ENCODE results near the gene ZNF215. TPM values are rescaled to one million over a fixed set of nuclear protein-coding genes. Genes with fewer than 3 reads are reported as not detected.

The ZNF215 gene
- total and polyA plus RNA-seq, 9 donors: 0.42 to 1.9 (median 1.1) TPM

DNA sequence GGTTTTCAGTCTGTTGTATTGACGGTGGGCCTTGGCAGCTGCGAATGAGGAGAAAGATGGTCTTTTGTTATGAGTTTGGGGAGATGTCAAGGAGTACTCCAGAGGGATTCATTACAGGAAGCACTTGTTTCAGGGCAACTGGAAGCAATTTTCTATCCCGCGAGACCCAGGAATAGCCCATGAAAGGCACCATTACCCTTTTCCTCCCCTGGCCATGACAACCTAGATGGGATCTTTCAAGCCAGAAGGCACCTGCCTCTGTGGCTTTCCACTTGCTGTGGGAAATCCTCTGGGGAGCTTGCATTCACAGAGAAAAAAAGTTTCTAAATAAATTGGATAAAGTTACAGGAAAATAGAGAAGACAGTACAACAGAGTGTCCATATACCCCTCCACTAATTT lies 2.7 kb downstream of the ZNF215 start:
- DNase-seq: no peak
- Histone ChIP-seq H3K4me3 (no peak overlapping the region), H3K9me3 (no peaks in the 10 kb centered on the region), H3K27ac (no peak overlapping the region), H3K36me3 (no peaks in the 10 kb centered on the region), H3K27me3 (no peaks in the 10 kb centered on the region), H3K4me1 (ENCODE audit: insufficient read depth) (peaks cover 3% of the 10 kb centered on the region)
- TF ChIP-seq POLR2A (IDR thresholded peaks at IDR 0.05) (no peak), EP300 (IDR thresholded peaks at IDR 0.05) (no peak)
- TF ChIP-seq, protein P1, sequence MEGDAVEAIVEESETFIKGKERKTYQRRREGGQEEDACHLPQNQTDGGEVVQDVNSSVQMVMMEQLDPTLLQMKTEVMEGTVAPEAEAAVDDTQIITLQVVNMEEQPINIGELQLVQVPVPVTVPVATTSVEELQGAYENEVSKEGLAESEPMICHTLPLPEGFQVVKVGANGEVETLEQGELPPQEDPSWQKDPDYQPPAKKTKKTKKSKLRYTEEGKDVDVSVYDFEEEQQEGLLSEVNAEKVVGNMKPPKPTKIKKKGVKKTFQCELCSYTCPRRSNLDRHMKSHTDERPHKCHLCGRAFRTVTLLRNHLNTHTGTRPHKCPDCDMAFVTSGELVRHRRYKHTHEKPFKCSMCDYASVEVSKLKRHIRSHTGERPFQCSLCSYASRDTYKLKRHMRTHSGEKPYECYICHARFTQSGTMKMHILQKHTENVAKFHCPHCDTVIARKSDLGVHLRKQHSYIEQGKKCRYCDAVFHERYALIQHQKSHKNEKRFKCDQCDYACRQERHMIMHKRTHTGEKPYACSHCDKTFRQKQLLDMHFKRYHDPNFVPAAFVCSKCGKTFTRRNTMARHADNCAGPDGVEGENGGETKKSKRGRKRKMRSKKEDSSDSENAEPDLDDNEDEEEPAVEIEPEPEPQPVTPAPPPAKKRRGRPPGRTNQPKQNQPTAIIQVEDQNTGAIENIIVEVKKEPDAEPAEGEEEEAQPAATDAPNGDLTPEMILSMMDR (IDR thresholded peaks at IDR 0.05): no peak
- 70 to 73% (median 70%) methylated on average over 4 of the region's 4 CpGs for WGBS, 3 donors
- intact Hi-C loops (cut with DNase I): no loop called here

DNA sequence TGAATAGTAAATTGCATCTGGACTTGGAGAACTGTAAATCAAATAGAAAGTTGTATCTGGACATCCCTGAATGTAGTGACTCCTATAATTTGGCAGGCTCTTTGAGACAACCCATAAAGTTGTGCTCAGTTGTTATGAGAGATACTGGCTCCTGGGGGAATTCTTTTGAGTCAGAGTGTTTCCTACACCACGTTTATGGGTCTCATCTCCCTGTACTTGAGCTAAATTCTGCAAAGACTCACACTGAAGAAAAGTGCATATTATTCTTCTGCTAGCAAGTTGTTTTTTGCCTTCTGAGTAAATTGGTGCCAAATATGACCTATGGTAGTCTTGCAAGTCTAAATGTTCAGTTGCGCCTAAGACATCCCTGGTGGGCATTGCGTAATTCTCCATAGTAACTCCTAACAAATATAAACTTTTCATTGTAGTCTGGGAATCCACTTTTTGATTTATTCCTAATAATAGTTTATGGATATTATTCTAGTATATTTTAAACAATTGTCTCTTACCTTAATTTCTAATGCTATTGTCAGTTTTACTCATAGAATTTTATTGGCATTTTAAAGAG lies 5.0 kb downstream of the ZNF215 start:
- no peaks in the 10 kb centered on the region for H3K27me3 ChIP-seq
- TF ChIP-seq, protein P1 (IDR thresholded peaks at IDR 0.05): no peak
- no peak for TF ChIP-seq EP300 (IDR thresholded peaks at IDR 0.05)
- TF ChIP-seq POLR2A (IDR thresholded peaks at IDR 0.05): no peak
- no peak overlapping the region for H3K27ac ChIP-seq
- H3K9me3 ChIP-seq: no peaks in the 10 kb centered on the region
- H3K4me3 ChIP-seq: no peak overlapping the region
- peaks cover 3% of the 10 kb centered on the region for H3K4me1 ChIP-seq (ENCODE audit: insufficient read depth)
- whole genome bisulfite sequencing, 3 donors: 80 to 92% (median 86%) methylated on average over 3 of the region's 3 CpGs
- no peak for DNase-seq
- intact Hi-C loops (cut with DNase I): no loop called here
- H3K36me3 ChIP-seq: no peaks in the 10 kb centered on the region

DNA sequence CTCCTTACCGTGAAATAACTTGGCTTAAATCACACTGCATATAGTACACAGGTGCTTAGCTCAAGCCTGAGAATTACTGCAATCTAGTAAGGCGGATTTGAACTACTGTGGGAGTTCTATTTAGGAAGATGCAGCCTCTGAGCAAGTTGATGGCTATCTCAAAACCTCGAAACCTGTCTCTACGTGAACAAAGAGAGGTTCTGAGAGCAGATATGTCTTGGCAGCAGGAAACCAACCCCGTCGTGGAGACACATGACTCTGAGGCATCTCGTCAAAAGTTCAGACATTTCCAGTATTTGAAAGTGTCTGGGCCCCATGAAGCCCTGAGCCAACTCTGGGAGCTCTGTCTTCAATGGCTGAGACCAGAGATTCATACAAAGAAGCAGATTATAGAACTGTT lies 5.9 kb downstream of the ZNF215 start:
- Histone ChIP-seq H3K27ac (no peak overlapping the region), H3K4me3 (no peak overlapping the region), H3K36me3 (no peaks in the 10 kb centered on the region), H3K27me3 (no peaks in the 10 kb centered on the region), H3K4me1 (ENCODE audit: insufficient read depth) (peaks cover 3% of the 10 kb centered on the region), H3K9me3 (no peaks in the 10 kb centered on the region)
- TF ChIP-seq POLR2A (IDR thresholded peaks at IDR 0.05) (no peak), EP300 (IDR thresholded peaks at IDR 0.05) (no peak)
- TF ChIP-seq, protein P1 (IDR thresholded peaks at IDR 0.05): no peak
- intact Hi-C loops (cut with DNase I): no loop called here
- DNase-seq: no peak
- WGBS, 3 donors: 90 to 91% (median 90%) methylated on average over 7 of the region's 7 CpGs

DNA sequence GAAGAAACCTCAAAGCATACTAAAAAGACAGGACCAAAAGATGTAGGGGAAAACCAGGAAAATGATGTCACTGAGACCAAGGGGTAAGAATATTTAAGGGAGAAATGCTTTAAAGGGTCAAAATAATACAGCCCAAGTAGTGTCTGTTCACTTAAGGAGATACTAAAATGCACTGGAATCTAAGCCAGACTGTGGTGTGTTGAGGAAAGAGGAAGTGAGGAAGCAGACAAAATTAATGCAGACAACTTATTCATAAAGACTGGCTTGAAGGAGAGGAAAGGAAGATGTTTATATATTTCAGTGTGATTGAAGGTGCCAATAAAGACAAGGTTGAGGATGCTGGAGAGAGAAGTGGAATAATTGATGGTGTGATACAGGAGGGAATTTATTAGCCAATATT lies 15.7 kb downstream of the ZNF215 start:
- Histone ChIP-seq H3K9me3 (no peaks in the 10 kb centered on the region), H3K27me3 (no peaks in the 10 kb centered on the region), H3K27ac (no peak overlapping the region), H3K4me1 (ENCODE audit: insufficient read depth) (no peaks in the 10 kb centered on the region), H3K36me3 (no peaks in the 10 kb centered on the region), H3K4me3 (no peak overlapping the region)
- no peak for TF ChIP-seq EP300 (IDR thresholded peaks at IDR 0.05)
- TF ChIP-seq, protein P1 (IDR thresholded peaks at IDR 0.05): no peak
- TF ChIP-seq POLR2A (IDR thresholded peaks at IDR 0.05): no peak
- intact Hi-C loops (cut with DNase I): no loop called here
- no peak for DNase-seq

All from ovary (tissue), 9 donors.